ENCODE results near the gene GALNS. TPM values are rescaled to one million over a fixed set of nuclear protein-coding genes. Genes with fewer than 3 reads are reported as not detected.

GALNS gene
- polyA plus RNA-seq, 2 of the 4 experiments (the other 2 are of a cell fraction): 7.0 to 31.2 TPM

DNA sequence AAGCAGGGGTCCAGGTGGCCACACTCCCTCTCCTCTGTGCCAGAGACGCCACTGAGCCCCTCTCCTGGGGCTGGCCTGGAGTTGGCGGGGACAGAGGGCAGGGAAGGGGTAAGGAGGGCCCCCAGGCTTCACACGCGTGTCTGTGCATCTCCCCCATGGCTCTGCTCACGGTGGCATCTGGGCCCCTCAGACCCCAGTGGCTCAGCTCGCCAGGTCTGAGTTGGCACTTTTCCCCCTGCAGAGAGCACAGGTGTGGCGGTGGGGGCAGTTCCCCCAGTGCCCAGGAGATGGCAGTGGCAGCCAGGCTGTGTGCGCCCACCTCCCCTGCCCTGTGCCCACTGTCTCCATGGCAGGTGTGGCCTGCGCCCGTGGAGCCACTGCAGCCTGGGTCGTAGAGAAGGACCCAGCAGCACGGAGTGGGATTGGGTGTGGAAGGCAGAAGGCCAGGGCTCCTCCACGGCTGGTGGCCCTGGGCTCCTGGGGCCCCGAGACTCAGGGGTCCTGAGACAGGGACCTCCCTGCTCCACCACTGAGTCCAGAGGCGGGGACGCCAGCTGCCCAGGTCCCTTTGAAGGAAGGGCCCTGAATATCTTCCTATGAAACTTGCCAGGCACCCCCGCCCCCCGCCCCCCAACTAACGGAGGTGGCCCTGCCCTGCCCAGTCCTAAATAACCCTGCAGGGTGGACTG lies 40.7 kb downstream of the GALNS start (continued):
- TF ChIP-seq, protein P1, sequence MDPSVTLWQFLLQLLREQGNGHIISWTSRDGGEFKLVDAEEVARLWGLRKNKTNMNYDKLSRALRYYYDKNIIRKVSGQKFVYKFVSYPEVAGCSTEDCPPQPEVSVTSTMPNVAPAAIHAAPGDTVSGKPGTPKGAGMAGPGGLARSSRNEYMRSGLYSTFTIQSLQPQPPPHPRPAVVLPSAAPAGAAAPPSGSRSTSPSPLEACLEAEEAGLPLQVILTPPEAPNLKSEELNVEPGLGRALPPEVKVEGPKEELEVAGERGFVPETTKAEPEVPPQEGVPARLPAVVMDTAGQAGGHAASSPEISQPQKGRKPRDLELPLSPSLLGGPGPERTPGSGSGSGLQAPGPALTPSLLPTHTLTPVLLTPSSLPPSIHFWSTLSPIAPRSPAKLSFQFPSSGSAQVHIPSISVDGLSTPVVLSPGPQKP (IDR thresholded peaks at IDR 0.05; ENCODE audit: low read depth, low read length): no peak
- TF ChIP-seq CBX8 (IDR thresholded peaks at IDR 0.05) (no peak), MAZ (IDR thresholded peaks at IDR 0.05; ENCODE audit: borderline replicate concordance, low read depth, low read length) (no peak), RAD21 (conservative IDR thresholded peaks at IDR 0.05 in 1 of 2, IDR thresholded peaks at IDR 0.05 in 1 of 2) (peak; percentile 78 to 87), JUN (IDR thresholded peaks at IDR 0.05) (peak in 1 of 2 experiments; percentile 12; a peak in 1 of 5 replicates), RARB (CRISPR knock-in tag; IDR thresholded peaks at IDR 0.05) (no peak), JUNB (IDR thresholded peaks at IDR 0.05) (no peak), CHD2 (IDR thresholded peaks at IDR 0.05; ENCODE audit: low read length, partially characterized antibody) (no peak), TFCP2L1 (CRISPR knock-in tag; IDR thresholded peaks at IDR 0.05) (no peak), NPAS2 (CRISPR knock-in tag; IDR thresholded peaks at IDR 0.05; ENCODE audit: borderline replicate concordance) (no peak), MAFK (IDR thresholded peaks at IDR 0.05; ENCODE audit: partially characterized antibody) (peak; percentile 88), BHLHE40 (IDR thresholded peaks at IDR 0.05; ENCODE audit: low read depth, low read length) (no peak), PHF8 (IDR thresholded peaks at IDR 0.05; ENCODE audit: borderline replicate concordance, low read depth) (no peak), MYC (IDR thresholded peaks at IDR 0.05; ENCODE audit: borderline replicate concordance, low read length) (no peak), NFE2L2 (conservative IDR thresholded peaks at IDR 0.05; ENCODE audit: low read length) (no peak), TP53 (CRISPR knock-in tag; IDR thresholded peaks at IDR 0.05) (no peak), KDM5A (IDR thresholded peaks at IDR 0.05) (no peak), NR3C1 (IDR thresholded peaks at IDR 0.05) (no peak), CHD4 (IDR thresholded peaks at IDR 0.05; ENCODE audit: borderline replicate concordance) (no peak), SMC3 (IDR thresholded peaks at IDR 0.05) (peak; percentile 61), FOXS1 (CRISPR knock-in tag; IDR thresholded peaks at IDR 0.05) (no peak), KDM1A (IDR thresholded peaks at IDR 0.05; ENCODE audit: low read depth) (no peak), CBX2 (IDR thresholded peaks at IDR 0.05; ENCODE audit: borderline replicate concordance, low read depth) (no peak), FOSB (CRISPR knock-in tag; IDR thresholded peaks at IDR 0.05) (no peak), HOXA7 (CRISPR knock-in tag; IDR thresholded peaks at IDR 0.05) (no peak), RCOR1 (IDR thresholded peaks at IDR 0.05; ENCODE audit: low read depth, low read length) (no peak), ZSCAN20 (CRISPR knock-in tag; IDR thresholded peaks at IDR 0.05) (no peak), RFX5 (IDR thresholded peaks at IDR 0.05) (no peak), ZFP36 (IDR thresholded peaks at IDR 0.05; ENCODE audit: borderline replicate concordance, partially characterized antibody) (no peak)
- TF ChIP-seq, protein P2, sequence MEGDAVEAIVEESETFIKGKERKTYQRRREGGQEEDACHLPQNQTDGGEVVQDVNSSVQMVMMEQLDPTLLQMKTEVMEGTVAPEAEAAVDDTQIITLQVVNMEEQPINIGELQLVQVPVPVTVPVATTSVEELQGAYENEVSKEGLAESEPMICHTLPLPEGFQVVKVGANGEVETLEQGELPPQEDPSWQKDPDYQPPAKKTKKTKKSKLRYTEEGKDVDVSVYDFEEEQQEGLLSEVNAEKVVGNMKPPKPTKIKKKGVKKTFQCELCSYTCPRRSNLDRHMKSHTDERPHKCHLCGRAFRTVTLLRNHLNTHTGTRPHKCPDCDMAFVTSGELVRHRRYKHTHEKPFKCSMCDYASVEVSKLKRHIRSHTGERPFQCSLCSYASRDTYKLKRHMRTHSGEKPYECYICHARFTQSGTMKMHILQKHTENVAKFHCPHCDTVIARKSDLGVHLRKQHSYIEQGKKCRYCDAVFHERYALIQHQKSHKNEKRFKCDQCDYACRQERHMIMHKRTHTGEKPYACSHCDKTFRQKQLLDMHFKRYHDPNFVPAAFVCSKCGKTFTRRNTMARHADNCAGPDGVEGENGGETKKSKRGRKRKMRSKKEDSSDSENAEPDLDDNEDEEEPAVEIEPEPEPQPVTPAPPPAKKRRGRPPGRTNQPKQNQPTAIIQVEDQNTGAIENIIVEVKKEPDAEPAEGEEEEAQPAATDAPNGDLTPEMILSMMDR (IDR thresholded peaks at IDR 0.05): peak; percentile 66
- TF ChIP-seq, protein P3, sequence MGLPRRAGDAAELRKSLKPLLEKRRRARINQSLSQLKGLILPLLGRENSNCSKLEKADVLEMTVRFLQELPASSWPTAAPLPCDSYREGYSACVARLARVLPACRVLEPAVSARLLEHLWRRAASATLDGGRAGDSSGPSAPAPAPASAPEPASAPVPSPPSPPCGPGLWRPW (IDR thresholded peaks at IDR 0.05): no peak
- TF ChIP-seq, protein P4, sequence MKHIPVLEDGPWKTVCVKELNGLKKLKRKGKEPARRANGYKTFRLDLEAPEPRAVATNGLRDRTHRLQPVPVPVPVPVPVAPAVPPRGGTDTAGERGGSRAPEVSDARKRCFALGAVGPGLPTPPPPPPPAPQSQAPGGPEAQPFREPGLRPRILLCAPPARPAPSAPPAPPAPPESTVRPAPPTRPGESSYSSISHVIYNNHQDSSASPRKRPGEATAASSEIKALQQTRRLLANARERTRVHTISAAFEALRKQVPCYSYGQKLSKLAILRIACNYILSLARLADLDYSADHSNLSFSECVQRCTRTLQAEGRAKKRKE (CRISPR knock-in tag; IDR thresholded peaks at IDR 0.05; ENCODE audit: low read depth): no peak
- TF ChIP-seq, protein P5, sequence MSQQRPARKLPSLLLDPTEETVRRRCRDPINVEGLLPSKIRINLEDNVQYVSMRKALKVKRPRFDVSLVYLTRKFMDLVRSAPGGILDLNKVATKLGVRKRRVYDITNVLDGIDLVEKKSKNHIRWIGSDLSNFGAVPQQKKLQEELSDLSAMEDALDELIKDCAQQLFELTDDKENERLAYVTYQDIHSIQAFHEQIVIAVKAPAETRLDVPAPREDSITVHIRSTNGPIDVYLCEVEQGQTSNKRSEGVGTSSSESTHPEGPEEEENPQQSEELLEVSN (IDR thresholded peaks at IDR 0.05; ENCODE audit: borderline replicate concordance, low read depth): no peak
- TF ChIP-seq, protein P6, sequence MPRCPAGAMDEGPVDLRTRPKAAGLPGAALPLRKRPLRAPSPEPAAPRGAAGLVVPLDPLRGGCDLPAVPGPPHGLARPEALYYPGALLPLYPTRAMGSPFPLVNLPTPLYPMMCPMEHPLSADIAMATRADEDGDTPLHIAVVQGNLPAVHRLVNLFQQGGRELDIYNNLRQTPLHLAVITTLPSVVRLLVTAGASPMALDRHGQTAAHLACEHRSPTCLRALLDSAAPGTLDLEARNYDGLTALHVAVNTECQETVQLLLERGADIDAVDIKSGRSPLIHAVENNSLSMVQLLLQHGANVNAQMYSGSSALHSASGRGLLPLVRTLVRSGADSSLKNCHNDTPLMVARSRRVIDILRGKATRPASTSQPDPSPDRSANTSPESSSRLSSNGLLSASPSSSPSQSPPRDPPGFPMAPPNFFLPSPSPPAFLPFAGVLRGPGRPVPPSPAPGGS (IDR thresholded peaks at IDR 0.05): no peak
- TF ChIP-seq, protein P7, sequence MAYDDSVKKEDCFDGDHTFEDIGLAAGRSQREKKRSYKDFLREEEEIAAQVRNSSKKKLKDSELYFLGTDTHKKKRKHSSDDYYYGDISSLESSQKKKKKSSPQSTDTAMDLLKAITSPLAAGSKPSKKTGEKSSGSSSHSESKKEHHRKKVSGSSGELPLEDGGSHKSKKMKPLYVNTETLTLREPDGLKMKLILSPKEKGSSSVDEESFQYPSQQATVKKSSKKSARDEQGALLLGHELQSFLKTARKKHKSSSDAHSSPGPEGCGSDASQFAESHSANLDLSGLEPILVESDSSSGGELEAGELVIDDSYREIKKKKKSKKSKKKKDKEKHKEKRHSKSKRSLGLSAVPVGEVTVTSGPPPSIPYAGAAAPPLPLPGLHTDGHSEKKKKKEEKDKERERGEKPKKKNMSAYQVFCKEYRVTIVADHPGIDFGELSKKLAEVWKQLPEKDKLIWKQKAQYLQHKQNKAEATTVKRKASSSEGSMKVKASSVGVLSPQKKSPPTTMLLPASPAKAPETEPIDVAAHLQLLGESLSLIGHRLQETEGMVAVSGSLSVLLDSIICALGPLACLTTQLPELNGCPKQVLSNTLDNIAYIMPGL (CRISPR knock-in tag; IDR thresholded peaks at IDR 0.05; ENCODE audit: borderline replicate concordance): no peak
- TF ChIP-seq, protein P8, sequence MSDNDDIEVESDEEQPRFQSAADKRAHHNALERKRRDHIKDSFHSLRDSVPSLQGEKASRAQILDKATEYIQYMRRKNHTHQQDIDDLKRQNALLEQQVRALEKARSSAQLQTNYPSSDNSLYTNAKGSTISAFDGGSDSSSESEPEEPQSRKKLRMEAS (IDR thresholded peaks at IDR 0.05): 0 out of 2 replicates have a peak, but pooled peaks have one; percentile 7
